ENCODE measurements around the gene B3GNT2.
"Not testable (repeated sequence)": the region's sequence is repeated elsewhere in the genome, so short reads cannot be mapped to it uniquely, and the experiment has no call there.

B3GNT2 gene

GRCh38 chr2:62195421-62196277, at the start of gene B3GNT2:
Gene B3GNT2, plus strand, starts transcription at chr2:62196115. Its CDS starts 26,106 bp downstream, at chr2:62222221.
- DNase-seq (ENCODE audit: low spot score): peak; percentile 91

GRCh38 chr2:62146790-62147189, 49.1 kb upstream of the B3GNT2 start:
- DNase-seq (ENCODE audit: low spot score): not testable (repeated sequence)

GRCh38 chr2:62147610-62148301, 48.2 kb upstream of the B3GNT2 start:
- DNase-seq (ENCODE audit: low spot score): no peak

- no peak for DNase-seq (ENCODE audit: low spot score)
Measured at GRCh38 chr2:62149708-62150107, 46.2 kb upstream of the B3GNT2 start.

GRCh38 chr2:62150597-62151305, 45.2 kb upstream of the B3GNT2 start:
- no peak for DNase-seq (ENCODE audit: low spot score)

- DNase-seq (ENCODE audit: low spot score): no peak
Measured at GRCh38 chr2:62151306-62151638, 44.6 kb upstream of the B3GNT2 start.

DNA sequence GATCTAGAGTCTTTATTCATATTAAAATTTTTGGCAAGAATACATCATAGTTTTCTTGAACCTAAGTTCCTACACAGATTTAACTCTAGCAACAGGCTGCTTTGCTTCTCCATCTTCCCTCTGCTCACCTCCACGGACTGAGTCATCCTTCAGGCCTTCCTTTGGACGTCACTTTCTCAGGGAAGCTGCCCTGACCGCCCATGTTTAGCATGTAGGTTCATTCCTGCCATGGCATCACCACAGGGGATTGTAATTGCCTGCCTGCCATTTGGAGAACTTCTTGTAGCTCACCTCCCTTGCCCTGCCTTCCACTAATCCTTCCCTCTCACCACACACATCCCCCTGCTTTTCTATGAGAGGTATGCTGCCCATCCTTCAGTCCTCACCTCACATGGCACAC, 43.9 kb upstream of the B3GNT2 start:
- no peak for DNase-seq (ENCODE audit: low spot score)

DNA sequence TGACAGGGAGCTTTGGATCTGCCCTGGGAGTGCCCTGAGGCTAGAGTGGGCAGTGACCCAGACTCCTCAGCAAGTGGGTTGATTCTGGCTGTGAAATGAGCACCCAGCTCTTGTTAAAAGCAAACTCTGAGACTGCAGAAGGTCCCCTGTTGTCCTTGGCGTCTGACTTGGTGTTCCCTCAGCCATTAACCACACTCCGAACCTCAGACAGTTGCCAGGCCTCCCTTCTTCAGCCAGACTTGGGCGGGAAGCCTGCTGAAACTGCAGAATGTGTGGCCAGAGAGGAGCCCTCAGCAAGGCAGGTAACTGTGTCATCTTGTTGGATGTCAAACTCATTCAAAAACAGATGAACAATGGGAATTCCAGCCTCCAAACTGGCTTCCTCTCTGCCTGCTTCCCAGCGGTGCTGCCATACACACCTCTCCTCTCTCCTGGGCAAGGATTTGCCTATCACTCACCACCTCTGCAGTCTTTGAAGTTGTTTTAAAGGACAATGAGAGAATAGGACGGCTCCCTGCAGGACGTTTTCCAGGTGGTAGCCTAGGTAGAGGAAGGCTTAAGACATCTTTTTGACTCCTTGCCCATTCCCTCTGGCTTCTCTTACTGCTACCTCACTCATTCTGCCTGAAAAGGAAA, 38.9 kb upstream of the B3GNT2 start:
- DNase-seq (ENCODE audit: low spot score): no peak

DNA sequence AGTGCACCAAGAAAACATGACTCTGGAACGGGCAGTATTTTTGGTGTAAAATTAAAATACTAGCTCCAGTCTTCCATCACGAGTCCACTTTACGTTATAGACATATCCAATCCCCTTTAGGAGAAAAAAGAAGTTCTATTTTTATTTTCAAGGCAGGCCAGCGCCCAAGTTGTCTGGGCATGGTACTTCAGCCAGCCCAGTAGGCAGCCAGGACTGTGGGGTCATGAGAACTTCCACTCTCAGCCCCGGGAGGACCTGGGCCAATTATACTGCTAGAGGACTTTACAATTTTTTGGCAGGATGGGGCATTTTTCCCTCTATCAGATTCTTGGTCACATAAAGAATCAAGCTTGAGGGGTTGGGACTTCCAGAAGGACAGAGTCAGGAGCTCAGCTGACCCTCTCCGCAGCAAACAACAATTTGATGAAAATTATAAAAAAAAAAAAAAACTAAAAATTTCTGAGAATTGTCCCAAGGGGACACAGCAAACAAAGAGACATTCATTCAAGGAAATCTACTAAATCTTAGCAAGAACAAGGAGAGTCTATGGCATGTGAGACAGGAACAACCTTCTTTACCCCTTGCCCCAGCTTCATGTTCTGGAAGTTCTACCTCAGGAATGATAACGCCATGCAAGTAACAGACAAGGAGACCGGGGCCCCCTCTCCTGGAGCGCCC, 37.3 kb upstream of the B3GNT2 start:
- no peak for DNase-seq (ENCODE audit: low spot score)

- not testable (repeated sequence) for DNase-seq (ENCODE audit: low spot score)
Measured at GRCh38 chr2:62160691-62161090, 35.2 kb upstream of the B3GNT2 start.

DNA sequence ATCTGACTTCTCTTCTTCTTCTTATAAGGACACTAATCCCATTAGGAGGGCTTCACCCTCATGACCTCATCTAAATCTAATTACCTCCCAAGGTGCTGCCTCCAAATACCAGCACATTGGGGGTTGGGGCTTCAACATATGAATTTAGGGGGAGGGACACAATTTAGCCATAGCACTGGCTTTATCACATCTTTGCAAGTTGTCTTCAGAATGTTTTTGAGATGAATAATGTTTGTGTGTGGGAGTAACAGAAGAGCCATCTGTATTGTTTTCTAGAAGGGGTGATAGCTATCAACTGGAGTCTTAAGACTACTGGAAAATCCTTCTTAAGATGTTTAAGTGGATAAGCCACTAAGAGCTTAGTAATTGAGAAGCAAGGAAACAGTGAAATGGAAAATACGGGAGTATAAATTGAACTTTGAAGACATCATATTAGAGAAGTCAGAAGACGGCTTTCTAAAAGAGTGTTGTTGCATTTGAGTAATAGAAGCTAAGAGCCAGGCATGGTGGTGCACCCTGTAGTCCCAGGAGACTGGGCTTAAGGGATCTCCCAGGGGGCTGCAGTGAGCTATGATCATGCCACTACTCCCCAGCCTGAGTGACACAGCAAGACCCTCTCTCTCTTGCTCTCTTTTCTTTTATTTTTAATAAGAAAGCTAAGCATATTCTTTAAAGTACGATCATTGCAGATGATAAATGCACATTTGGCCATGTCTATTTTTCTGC, 32.6 kb upstream of the B3GNT2 start:
- DNase-seq (ENCODE audit: low spot score): no peak

- DNase-seq (ENCODE audit: low spot score): no peak
Measured at GRCh38 chr2:62163834-62164233, 32.1 kb upstream of the B3GNT2 start.

DNA sequence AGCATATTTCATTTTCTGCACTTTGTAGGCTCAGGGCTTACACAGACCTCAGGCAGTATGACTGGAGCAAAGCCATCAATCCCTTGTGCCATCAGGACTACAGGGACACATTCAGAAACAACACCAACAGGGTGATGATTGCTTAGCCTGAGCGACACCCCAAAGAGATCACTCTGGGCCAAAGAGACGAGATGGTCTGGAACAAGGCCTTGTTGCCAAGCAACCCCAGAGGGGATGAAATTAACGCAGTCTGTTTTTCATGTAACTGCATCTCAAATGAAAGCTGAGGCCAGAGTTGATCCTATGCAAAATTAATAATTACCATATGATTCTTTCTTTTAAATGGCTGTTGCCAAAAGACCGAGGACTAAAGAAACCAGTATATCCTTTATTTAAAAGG, 20.2 kb upstream of the B3GNT2 start:
- DNase-seq (ENCODE audit: low spot score): no peak

DNA sequence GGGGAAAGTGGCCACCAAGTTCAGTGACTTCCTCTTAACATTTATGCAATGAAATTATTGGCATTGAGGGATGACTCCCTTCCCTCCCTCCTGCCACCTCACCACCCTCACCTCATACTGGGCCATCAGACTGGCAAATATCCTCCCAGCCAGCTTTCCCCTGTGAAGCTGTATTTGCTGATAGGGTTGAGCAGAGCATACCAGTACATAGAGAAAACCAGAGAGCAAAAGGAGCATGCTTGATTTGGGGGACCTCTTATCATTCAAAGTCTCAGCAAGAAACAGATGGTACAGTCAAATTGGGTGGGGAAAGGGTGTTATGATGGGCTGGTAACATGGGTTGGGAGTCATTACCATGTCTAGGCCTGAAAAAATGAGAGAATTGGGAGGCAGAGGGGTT, 19.1 kb upstream of the B3GNT2 start:
- DNase-seq (ENCODE audit: low spot score): no peak

DNA sequence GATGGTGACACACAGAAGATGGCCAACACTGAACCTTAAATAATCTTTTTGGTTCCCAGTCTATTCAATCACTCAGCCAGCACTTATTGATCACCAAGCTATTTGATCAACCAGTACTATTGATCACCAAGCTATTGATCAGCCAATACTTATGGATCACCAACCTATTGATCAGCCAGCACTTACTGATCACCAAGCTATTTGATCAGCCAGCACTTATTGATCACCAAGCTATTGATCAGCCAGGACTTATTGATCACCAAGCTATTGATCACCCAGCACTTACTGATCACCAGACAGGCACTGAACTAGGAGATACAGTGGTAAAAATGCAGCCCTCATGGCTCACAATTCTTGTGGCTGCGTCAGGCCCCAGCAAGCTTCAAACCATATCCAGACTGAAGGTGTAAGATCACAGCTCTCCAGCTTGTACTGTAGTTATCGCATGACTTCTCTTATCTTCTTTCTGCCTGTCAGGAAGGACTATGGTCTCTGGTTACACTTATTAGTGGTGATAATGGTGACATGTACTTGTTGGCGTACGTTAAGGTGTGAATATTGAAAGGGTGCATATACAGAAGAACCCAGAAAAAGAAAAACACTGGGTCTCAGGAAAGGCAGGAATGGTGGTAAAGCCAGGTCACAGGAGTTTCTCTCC, 18.4 kb upstream of the B3GNT2 start:
- no peak for DNase-seq (ENCODE audit: low spot score)

DNA sequence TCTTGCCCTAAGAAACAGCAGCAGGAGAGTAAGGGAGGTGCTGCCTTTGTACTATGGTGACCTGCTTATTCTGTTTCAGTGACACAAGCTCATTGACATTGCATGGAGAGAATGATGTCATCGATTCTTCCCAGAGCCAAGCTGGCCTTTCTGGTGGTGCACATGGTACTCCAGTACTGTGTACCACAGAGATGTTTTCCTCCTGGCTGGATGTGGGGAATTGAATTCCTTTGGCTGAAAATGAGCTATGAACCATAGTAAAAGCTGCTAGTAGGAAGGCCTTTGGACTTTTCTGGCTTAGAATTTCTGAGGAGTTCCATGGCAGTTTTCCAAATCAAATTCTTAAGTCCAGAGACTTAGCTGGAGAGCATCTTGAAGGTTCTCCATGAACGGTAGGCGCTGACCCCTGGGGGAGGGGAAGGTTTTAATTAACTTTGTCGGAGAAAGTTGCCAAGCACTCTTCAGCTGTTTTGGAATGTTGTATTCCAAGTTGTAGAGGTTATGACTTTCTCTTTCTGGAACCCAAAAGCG, 17.1 kb upstream of the B3GNT2 start:
- DNase-seq (ENCODE audit: low spot score): no peak

DNA sequence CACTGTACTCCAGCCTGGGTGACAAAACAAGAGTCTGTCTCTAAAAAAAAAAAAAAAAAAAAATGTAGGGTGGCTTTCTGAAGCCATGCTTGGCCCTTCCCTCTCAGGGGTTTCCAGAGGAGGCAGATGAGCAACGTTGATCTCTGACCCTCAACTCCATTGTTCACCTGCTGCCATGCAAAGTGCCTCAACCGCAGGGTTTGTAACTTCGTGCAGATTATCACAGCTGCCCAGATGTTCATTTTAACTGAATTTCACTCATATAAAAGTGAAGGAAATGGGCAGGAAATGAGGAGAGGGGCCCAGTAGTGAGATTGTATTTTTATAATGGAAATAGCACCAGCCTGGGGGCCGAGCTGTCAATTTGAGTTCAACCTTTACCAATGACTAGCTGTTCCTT, 14.9 kb upstream of the B3GNT2 start:
- no peak for DNase-seq (ENCODE audit: low spot score)

DNA sequence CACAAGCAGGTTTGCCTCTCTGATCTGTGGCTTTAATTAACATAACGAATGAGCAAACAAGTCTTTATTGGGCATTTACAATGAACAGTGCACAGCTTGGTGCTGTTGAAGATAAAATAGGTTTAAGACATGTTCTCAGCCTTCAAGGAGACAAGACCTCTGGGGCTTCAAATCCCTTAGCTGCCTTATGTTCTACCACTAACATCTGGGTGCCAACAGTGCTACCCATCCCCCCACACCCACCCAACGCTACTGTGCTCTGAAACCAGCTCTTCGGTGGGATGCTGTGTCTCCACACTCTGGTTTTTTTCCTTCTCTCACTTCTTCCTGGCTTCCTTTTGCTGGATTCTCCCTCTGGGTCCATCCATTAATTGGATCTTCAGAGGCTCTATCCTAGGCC, 14.1 kb upstream of the B3GNT2 start:
- DNase-seq (ENCODE audit: low spot score): no peak

GRCh38 chr2:62184512-62185230, 11.2 kb upstream of the B3GNT2 start:
- DNase-seq (ENCODE audit: low spot score): no peak
